Natural killer cell (primary cell): ENCODE data around the gene SLC38A11. TPM values are rescaled to one million over a fixed set of nuclear protein-coding genes. Genes with fewer than 3 reads are reported as not detected.

Experiments used
- ATAC-seq, 3 donors: fragments of 150-1000 bp in 2 of 3; fragments of 200-7000 bp in 1 of 3; cut with Tn5 transposase; 1 replicate in 1 of 3; 2 replicates in 2 of 3; pipeline ENCODE4 v1.10.0; 2021; ENCODE audit warnings: mild to moderate bottlenecking in 2 of 3, moderate library complexity in 2 of 3
- DNase-seq, 2 donors: peaks; one replicate each; pipeline versions ENCODE4 v3.0.0 to v3.0.0-alpha.2; 2013 to 2021; ENCODE audit warnings: mixed read lengths in 1 of 2
- H3K27ac ChIP-seq: one replicate; pipeline ENCODE4 v1.5.1; 2013; ENCODE audit warnings: mild to moderate bottlenecking, low read length
- H3K27me3 ChIP-seq: one replicate; pipeline ENCODE4 v1.6.1; 2013; ENCODE audit warnings: low read length; ENCODE audit not compliant: control insufficient read depth, insufficient read depth
- H3K36me3 ChIP-seq: one replicate; pipeline ENCODE4 v1.6.1; 2013; ENCODE audit warnings: low read length; ENCODE audit not compliant: control insufficient read depth, insufficient read depth
- H3K4me1 ChIP-seq: one replicate; pipeline ENCODE4 v1.6.1; 2013; ENCODE audit warnings: low read length; ENCODE audit not compliant: control insufficient read depth, insufficient read depth
- H3K4me3 ChIP-seq: one replicate; pipeline ENCODE4 v1.5.1; 2013; ENCODE audit warnings: low read length
- H3K9me3 ChIP-seq: one replicate; pipeline ENCODE4 v1.6.1; 2013; ENCODE audit warnings: low read length; ENCODE audit not compliant: control insufficient read depth, insufficient read depth
- H3K27ac Mint-ChIP-seq, 2 donors: one replicate each; pipeline ENCODE4 v1.8.0; 2022; ENCODE audit warnings: mild to moderate bottlenecking in 2 of 2, mixed read lengths in 2 of 2, moderate library complexity in 1 of 2
- H3K27me3 Mint-ChIP-seq, 2 donors: one replicate each; pipeline ENCODE4 v1.8.0; 2022; ENCODE audit warnings: low read depth in 2 of 2, mixed read lengths in 2 of 2
- H3K36me3 Mint-ChIP-seq: one replicate; pipeline ENCODE4 v1.8.0; 2022; ENCODE audit warnings: mixed read lengths
- H3K4me1 Mint-ChIP-seq, 2 donors: one replicate each; pipeline ENCODE4 v1.8.0; 2022; ENCODE audit warnings: mixed read lengths in 2 of 2
- H3K4me3 Mint-ChIP-seq: one replicate; pipeline ENCODE4 v1.8.0; 2022; ENCODE audit warnings: mild to moderate bottlenecking, moderate library complexity, mixed read lengths
- H3K9me3 Mint-ChIP-seq, 2 donors: one replicate each; pipeline ENCODE4 v1.8.0; 2022; ENCODE audit warnings: mixed read lengths in 2 of 2
- CTCF ChIP-seq: fragments of 200-600 bp; IDR thresholded peaks from one replicate; pipeline ENCODE4 v1.8.0; 2022; ENCODE audit warnings: antibody characterized with exemption
- WGBS: methylation state at CpG from one replicate; pipeline ENCODE4 v1.1.7; 2013; ENCODE audit warnings: missing lambda C conversion rate; ENCODE audit not compliant: insufficient coverage; 5-methylcytosine and 5-hydroxymethylcytosine counted together
- intact Hi-C: fragments of 100-400 bp; cut with micrococcal nuclease; formaldehyde crosslinking; loops from one replicate; pipeline ENCODE4 v1.14.2; 2022
- total RNA-seq, 4 donors: library from RNA; stranded (reverse); fragments of 120-200 nt in 1 of 4; gene quantifications; one replicate each; pipeline versions ENCODE4 v1.2.3 to v1.2.4, GENCODE V29; 2013 to 2022

SLC38A11 gene
- total RNA-seq, 3 donors from 2014 or later (not counting 1 experiment from before 2014, with no cell fraction given), result 0.66 TPM; not detected in 2

- no peaks in the 10 kb centered on the region for H3K9me3 ChIP-seq
- H3K9me3 Mint-ChIP-seq, result peaks cover 0 to 2% of the 10 kb centered on the region in 2 donors
- no peak overlapping the region for H3K27ac Mint-ChIP-seq
- peaks cover 4% of the 10 kb centered on the region in 2 donors for H3K4me1 Mint-ChIP-seq
- no peak for ATAC-seq
- intact Hi-C loops, result no loop called here
- no peak for TF ChIP-seq CTCF
- no peaks in the 10 kb centered on the region for H3K36me3 Mint-ChIP-seq
- no peak overlapping the region for H3K4me3 ChIP-seq
- no peak overlapping the region for H3K27ac ChIP-seq
- H3K36me3 ChIP-seq, result no peaks in the 10 kb centered on the region
- 80% methylated on average over 1 of the region's 4 CpGs for WGBS
- H3K4me1 ChIP-seq, result no peaks in the 10 kb centered on the region
- DNase-seq, result no peak
- H3K27me3 Mint-ChIP-seq, result no peaks in the 10 kb centered on the region
- H3K4me3 Mint-ChIP-seq, result no peak overlapping the region
- H3K27me3 ChIP-seq, result no peaks in the 10 kb centered on the region
These were observed 59.1 kb downstream of the SLC38A11 start for GRCh38 chr2:164896226-164896625.

GRCh38 chr2:164891460-164891859 is 63.9 kb downstream of the SLC38A11 start:
- Mint-ChIP-seq H3K9me3 (peaks cover 0 to 2% of the 10 kb centered on the region in 2 donors), H3K27ac (no peak overlapping the region), H3K36me3 (no peaks in the 10 kb centered on the region), H3K4me3 (no peak overlapping the region), H3K4me1 (peaks cover 6 to 7% of the 10 kb centered on the region in 2 donors), H3K27me3 (no peaks in the 10 kb centered on the region)
- intact Hi-C loops, result no loop called here
- 93% methylated on average over 4 of the region's 5 CpGs for WGBS
- Histone ChIP-seq H3K4me1 (no peaks in the 10 kb centered on the region), H3K9me3 (no peaks in the 10 kb centered on the region), H3K27ac (no peak overlapping the region), H3K27me3 (no peaks in the 10 kb centered on the region), H3K4me3 (no peak overlapping the region), H3K36me3 (no peaks in the 10 kb centered on the region)
- no peak for TF ChIP-seq CTCF
- DNase-seq, result no peak
- ATAC-seq, result no peak

- DNase-seq (no peak), ATAC-seq (peak in 2 of 3 donors; percentile 33 to 41)
- Mint-ChIP-seq H3K27me3 (no peaks in the 10 kb centered on the region), H3K4me1 (peaks cover 6 to 7% of the 10 kb centered on the region in 2 donors), H3K4me3 (no peak overlapping the region), H3K27ac (no peak overlapping the region), H3K36me3 (no peaks in the 10 kb centered on the region), H3K9me3 (peaks cover 0 to 2% of the 10 kb centered on the region in 2 donors)
- WGBS, result 9% methylated on average over 4 of the region's 4 CpGs
- Histone ChIP-seq H3K4me1 (no peaks in the 10 kb centered on the region), H3K4me3 (no peak overlapping the region), H3K9me3 (no peaks in the 10 kb centered on the region), H3K27ac (no peak overlapping the region), H3K27me3 (no peaks in the 10 kb centered on the region), H3K36me3 (no peaks in the 10 kb centered on the region)
- intact Hi-C loops, result no loop called here
- no peak for TF ChIP-seq CTCF
These were observed 64.8 kb downstream of the SLC38A11 start for GRCh38 chr2:164890544-164890943.

- Histone ChIP-seq H3K4me3 (no peak overlapping the region), H3K4me1 (no peaks in the 10 kb centered on the region), H3K9me3 (no peaks in the 10 kb centered on the region), H3K27ac (no peak overlapping the region), H3K36me3 (no peaks in the 10 kb centered on the region), H3K27me3 (no peaks in the 10 kb centered on the region)
- Mint-ChIP-seq H3K4me1 (peaks cover 6 to 7% of the 10 kb centered on the region in 2 donors), H3K36me3 (no peaks in the 10 kb centered on the region), H3K9me3 (no peaks in the 10 kb centered on the region), H3K27me3 (no peaks in the 10 kb centered on the region), H3K27ac (no peak overlapping the region), H3K4me3 (no peak overlapping the region)
- no peak for ATAC-seq
- WGBS, result 83% methylated on average over 3 of the region's 3 CpGs
- TF ChIP-seq CTCF, result no peak
- no peak for DNase-seq
- intact Hi-C loops, result no loop called here
These were observed 66.7 kb downstream of the SLC38A11 start for GRCh38 chr2:164888592-164888991.
